ENCODE measurements around the gene TCAP. TPM values are rescaled to one million over a fixed set of nuclear protein-coding genes. Genes with fewer than 3 reads are reported as not detected.
"Not testable (repeated sequence)": the region's sequence is repeated elsewhere in the genome, so short reads cannot be mapped to it uniquely, and the experiment has no call there.

The TCAP gene
- total and polyA plus RNA-seq, 2 experiments from 2014 or later = 0.61 to 2.1 TPM

- TF ChIP-seq ZNF462 (CRISPR knock-in tag; IDR thresholded peaks at IDR 0.05) (no peak), JUNB (IDR thresholded peaks at IDR 0.05; ENCODE audit: unreplicated experiment) (no peak), EZH2 (IDR thresholded peaks at IDR 0.05; ENCODE audit: low read depth, unreplicated experiment) (no peak), EZH2phosphoT487 (IDR thresholded peaks at IDR 0.05; ENCODE audit: unreplicated experiment) (no peak)
Observed at GRCh38 chr17:39697961-39698360, 32.8 kb downstream of the TCAP start (continued).

GRCh38 chr17:39699157-39699817, 34.1 kb downstream of the TCAP start:
- peak overlapping the region; percentile 97 for H3K4me3 ChIP-seq
- peak overlapping the region; percentile 93 for H3K27ac Mint-ChIP-seq
- H3K4me2 ChIP-seq = peak overlapping the region; percentile 75
- peaks cover 13% of the 10 kb centered on the region for H3K27me3 Mint-ChIP-seq (ENCODE audit: insufficient read depth, low read depth, poor library complexity)
- peak overlapping the region; percentile 97 for H3K4me3 Mint-ChIP-seq
- peak overlapping the region; percentile 83 for H3K27ac ChIP-seq (ENCODE audit: low read depth)
- not testable (repeated sequence) for DNase-seq (ENCODE audit: low spot score); H3K36me3 ChIP-seq (ENCODE audit: insufficient read depth); H3K9me3 Mint-ChIP-seq; H2AFZ ChIP-seq; ATAC-seq; H3K9me2 ChIP-seq (ENCODE audit: insufficient read depth); H3K27me3 ChIP-seq (ENCODE audit: insufficient read depth)
- peaks cover 14% of the 10 kb centered on the region for H3F3A ChIP-seq (replicated peaks; ENCODE audit: low read depth)
- peaks cover 20% of the 10 kb centered on the region; the same call in 2 of the 3 replicates for H3K36me3 Mint-ChIP-seq (ENCODE audit: low read depth)
- peaks cover 72% of the 10 kb centered on the region for H3K4me1 Mint-ChIP-seq
- peaks cover 75% of the 10 kb centered on the region for H3K4me1 ChIP-seq (ENCODE audit: insufficient read depth)
- peaks cover 13% of the 10 kb centered on the region for H4K20me1 ChIP-seq (replicated peaks; ENCODE audit: insufficient read depth)
- peaks cover 68% of the 10 kb centered on the region for H3K79me2 ChIP-seq (replicated peaks; ENCODE audit: insufficient read depth)
